Mononuclear cell (primary cell): ENCODE data around the gene PIK3CA. TPM values are rescaled to one million over a fixed set of nuclear protein-coding genes. Genes with fewer than 3 reads are reported as not detected.
"Not testable (repeated sequence)": the region's sequence is repeated elsewhere in the genome, so short reads cannot be mapped to it uniquely, and the experiment has no call there.

Source experiments
- H3K27me3 ChIP-seq: 2 replicates; pipeline ENCODE4 v1.6.0; 2011; ENCODE audit warnings: low read length, control low read depth; ENCODE audit not compliant: insufficient read depth
- H3K4me1 ChIP-seq: 2 replicates; pipeline ENCODE4 v1.5.1; 2011; ENCODE audit warnings: mild to moderate bottlenecking, low read length, control low read depth; ENCODE audit not compliant: insufficient read depth
- H3K4me3 ChIP-seq: 2 replicates; pipeline ENCODE4 v1.5.1; 2011; ENCODE audit warnings: mild to moderate bottlenecking, low read length, moderate library complexity
- H3K9me3 ChIP-seq: 2 replicates; pipeline ENCODE4 v1.5.1; 2011; ENCODE audit warnings: low read depth, mild to moderate bottlenecking, control low read depth, low read length
- total RNA-seq: library from RNA; depleted of rRNA; stranded (reverse); fragments of >200 nt; gene quantifications from one replicate; pipeline ENCODE4 v1.2.3, GENCODE V29; 2012

PIK3CA gene
- total RNA-seq, result 91.3 TPM

DNA sequence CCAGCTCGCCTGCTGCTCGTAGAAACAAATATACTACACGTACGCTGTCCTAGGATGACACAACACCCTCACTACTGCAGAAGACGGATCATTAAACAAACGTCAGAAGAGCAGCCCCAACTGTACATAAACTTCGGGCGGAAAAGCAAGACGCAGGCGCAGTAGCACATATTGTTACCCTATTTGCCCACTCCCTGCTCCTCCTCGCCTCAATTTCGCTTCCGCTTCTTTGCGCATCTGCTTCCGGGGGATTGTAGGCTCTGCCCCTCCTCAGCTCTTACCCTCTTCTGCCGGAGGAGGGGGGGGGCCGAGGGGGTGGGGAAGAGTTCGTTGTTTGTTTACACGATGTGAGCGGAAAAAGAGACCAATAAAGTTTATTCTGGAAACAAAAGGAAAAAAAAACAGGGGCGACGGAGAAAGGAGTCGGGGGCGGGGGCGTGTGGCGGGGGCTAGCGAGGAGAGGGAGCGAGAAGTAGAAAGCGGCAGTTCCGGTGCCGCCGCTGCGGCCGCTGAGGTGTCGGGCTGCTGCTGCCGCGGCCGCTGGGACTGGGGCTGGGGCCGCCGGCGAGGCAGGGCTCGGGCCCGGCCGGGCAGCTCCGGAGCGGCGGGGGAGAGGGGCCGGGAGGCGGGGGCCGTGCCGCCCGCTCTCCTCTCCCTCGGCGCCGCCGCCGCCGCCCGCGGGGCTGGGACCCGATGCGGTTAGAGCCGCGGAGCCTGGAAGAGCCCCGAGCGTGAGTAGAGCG is at the start of gene PIK3CA:
Gene PIK3CA, plus strand, starts transcription at position 485 of the 743 bp plus-strand sequence. CDS start 50,469 bp downstream, outside the sequence.
- Histone ChIP-seq H3K9me3 (no peaks in the 10 kb centered on the region), H3K4me1 (peaks cover 13% of the 10 kb centered on the region), H3K27me3 (no peaks in the 10 kb centered on the region), H3K4me3 (peak within 1 kb of the TSS; percentile 95)

DNA sequence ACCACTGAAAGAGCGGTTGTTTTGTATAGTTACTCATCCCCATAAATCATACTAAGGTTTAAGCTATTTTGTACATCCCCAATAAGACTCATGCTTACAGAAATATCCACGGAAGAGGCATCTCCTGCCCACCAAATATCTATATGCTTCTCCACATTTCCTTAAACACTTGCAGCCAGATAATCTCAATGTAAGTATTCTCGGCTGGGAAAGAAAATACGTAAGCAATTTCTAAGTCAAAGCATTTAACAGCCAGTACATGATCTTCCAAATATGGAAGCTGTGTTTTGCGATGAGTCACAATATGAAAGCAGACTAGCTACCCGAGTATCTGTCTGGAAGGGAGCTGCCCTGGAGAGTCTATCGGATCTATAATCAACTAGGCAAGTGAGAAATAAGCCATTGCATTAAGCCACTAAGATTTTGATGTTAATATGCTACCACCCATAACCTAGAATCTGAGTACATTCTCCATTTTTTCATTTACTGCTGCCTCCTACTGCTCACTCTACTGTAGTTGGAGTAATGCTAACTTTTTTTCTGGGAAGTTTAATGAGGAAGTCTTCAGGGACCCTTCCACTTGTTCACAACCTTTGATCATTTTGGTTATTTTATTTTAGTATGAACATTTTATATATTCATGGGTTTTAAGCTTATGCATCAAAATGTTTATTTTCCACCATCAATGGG is 49.6 kb upstream of the PIK3CA start:
- Histone ChIP-seq H3K4me1 (no peaks in the 10 kb centered on the region), H3K9me3 (no peaks in the 10 kb centered on the region), H3K27me3 (no peaks in the 10 kb centered on the region), H3K4me3 (no peak overlapping the region)

DNA sequence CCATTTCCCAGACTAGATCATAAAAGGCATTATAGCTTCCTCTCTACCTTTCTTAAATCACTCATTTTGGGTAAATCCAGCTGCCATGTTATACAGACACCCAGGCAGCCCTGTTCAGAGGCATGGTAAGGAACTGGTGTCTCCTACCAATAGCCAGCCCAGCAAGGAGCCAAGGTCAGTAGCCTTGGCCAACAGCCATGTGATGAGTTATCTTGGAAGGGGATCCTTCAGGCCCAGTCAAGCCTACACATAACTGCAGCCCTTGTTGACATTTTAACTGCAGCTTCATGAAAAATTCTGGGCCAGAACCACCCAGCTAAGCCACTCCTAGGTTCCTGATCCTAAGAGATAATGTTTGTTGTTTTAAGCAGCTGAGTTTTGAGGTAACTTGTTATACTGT is 47.5 kb upstream of the PIK3CA start:
- Histone ChIP-seq H3K4me3 (no peak overlapping the region), H3K9me3 (no peaks in the 10 kb centered on the region), H3K4me1 (no peaks in the 10 kb centered on the region), H3K27me3 (no peaks in the 10 kb centered on the region)

DNA sequence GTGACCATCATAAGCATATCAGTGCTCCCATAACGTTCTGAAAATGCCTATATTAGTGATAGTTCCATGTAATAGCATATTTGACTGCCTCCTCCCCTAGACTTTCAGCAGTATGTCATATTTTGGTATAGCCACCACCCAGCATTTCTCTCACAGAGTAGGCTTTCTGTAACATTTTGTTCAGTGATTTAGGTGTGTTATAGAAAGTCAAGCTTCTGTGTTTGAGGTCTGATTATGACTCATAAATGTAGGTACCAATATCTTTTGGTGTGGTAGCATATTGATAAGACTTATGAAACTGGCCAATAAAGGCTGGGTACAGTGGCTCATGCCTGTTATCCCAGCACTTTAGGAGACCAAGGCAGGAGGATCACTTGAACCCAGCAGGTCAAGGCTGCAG is 42.3 kb upstream of the PIK3CA start:
- Histone ChIP-seq H3K9me3 (no peaks in the 10 kb centered on the region), H3K4me3 (no peak overlapping the region)

GRCh38 chr3:179107617-179108016 is 40.5 kb upstream of the PIK3CA start:
- Histone ChIP-seq H3K4me1 (no peaks in the 10 kb centered on the region), H3K4me3 (no peak overlapping the region), H3K27me3 (peaks cover 3% of the 10 kb centered on the region), H3K9me3 (peaks cover 3% of the 10 kb centered on the region)

More for the DNA sequence above, 42.3 kb upstream of the PIK3CA start:
- Histone ChIP-seq H3K4me1 (no peaks in the 10 kb centered on the region), H3K27me3 (no peaks in the 10 kb centered on the region)

GRCh38 chr3:179108086-179108485 is 40.1 kb upstream of the PIK3CA start:
- Histone ChIP-seq H3K4me1 (no peaks in the 10 kb centered on the region), H3K27me3 (peaks cover 7% of the 10 kb centered on the region), H3K9me3 (peaks cover 6% of the 10 kb centered on the region), H3K4me3 (no peak overlapping the region)

DNA sequence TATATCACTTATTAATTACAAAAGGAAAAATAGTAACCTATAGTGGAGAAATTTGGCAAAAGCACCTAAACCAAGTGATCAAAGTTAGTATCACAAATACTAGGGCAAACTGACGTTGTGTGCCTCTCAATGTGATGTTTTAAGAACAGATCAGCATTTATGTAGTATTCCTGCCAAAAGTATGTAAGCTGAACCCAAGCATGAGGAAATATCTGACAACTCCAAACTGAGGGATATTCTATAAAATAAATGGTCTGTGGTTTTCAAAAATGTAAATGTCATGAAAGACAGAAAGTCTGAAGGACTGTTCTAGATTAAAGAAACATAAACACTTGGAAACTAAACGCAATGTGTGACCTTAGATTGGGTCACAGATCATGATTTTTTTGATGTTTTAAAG is 34.3 kb upstream of the PIK3CA start:
- Histone ChIP-seq H3K4me1 (no peaks in the 10 kb centered on the region), H3K27me3 (peaks cover 7% of the 10 kb centered on the region), H3K4me3 (no peak overlapping the region), H3K9me3 (peaks cover 6% of the 10 kb centered on the region)

GRCh38 chr3:179115444-179115843 is 32.7 kb upstream of the PIK3CA start:
- not testable (repeated sequence) for H3K4me3 ChIP-seq, H3K27me3 ChIP-seq, H3K4me1 ChIP-seq, H3K9me3 ChIP-seq

- Histone ChIP-seq H3K9me3 (peaks cover 6% of the 10 kb centered on the region), H3K4me1 (no peaks in the 10 kb centered on the region), H3K27me3 (peaks cover 7% of the 10 kb centered on the region), H3K4me3 (no peak overlapping the region)
Measured at GRCh38 chr3:179116816-179117215, 31.3 kb upstream of the PIK3CA start.

DNA sequence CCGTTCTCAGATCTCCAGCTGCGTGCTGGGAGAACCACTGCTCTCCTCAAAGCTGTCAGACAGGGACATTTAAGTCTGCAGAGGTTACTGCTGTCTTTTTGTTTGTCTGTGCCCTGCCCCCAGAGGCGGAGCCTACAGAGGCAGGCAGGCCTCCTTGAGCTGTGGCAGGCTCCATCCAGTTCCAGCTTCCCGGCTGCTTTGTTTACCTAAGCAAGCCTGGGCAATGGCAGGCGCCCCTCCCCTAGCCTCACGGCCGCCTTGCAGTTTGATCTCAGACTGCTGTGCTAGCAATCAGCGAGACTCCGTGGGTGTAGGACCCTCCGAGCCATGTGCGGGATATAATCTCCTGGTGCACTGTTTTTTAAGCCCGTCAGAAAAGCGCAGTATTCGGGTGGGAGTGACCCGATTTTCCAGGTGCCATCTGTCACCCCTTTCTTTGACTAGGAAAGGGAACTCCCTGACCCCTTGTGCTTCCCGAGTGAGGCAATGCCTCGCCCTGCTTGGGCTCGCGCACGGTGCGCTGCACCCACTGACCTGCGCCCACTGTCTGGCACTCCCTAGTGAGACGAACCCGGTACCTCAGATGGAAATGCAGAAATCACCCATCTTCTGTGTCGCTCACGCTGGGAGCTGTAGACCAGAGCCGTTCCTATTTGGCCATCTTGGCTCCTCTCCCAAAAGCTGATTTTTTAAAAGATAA is 15.8 kb upstream of the PIK3CA start:
- H3K4me3 ChIP-seq, H3K4me1 ChIP-seq, H3K9me3 ChIP-seq: not testable (repeated sequence)

DNA sequence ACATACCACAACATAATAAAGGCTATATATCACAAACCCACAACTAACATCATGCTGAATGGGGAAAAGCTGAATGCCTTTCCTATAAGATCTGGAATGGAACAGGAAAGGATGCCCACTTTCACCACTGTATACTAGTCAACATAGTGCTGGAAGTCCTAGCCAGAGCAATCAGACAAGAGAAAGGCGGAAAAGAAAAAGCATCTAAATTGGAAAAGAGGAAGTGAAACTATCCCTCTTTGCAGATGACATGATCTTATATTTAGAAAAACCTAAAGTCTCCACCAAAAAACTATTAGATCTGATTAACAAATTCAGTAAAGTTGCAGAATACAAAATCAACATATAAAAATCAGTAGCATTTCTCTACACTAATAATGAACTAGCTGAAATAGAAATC is 14.6 kb upstream of the PIK3CA start:
- Histone ChIP-seq H3K9me3 (no peaks in the 10 kb centered on the region), H3K4me1 (no peaks in the 10 kb centered on the region), H3K4me3 (no peak overlapping the region), H3K27me3 (peaks cover 11% of the 10 kb centered on the region)

More for the DNA sequence above, 15.8 kb upstream of the PIK3CA start:
- not testable (repeated sequence) for H3K27me3 ChIP-seq

GRCh38 chr3:179136195-179136594 is 12.0 kb upstream of the PIK3CA start:
- Histone ChIP-seq H3K4me1 (no peaks in the 10 kb centered on the region), H3K4me3 (no peak overlapping the region), H3K9me3 (no peaks in the 10 kb centered on the region), H3K27me3 (peaks cover 18% of the 10 kb centered on the region)

DNA sequence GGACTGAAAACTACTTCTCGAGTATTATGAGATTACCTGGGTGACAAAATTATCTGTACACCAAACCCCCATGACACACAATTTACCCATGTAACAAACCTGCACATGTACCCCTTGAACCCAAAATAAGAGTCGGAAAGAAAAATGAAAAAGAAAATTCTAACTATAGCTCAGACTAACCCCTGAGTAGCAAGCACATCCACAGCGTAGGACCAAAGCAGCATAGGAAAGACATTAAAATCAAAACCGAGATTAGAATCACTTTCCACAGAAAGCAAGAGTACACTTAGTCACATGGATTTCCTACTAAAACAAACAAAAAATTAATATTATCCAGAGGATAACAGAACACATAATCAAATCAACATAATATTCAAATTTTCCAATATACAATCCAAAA is 6.3 kb upstream of the PIK3CA start:
- Histone ChIP-seq H3K27me3 (peaks cover 13% of the 10 kb centered on the region), H3K4me3 (no peak overlapping the region), H3K9me3 (no peaks in the 10 kb centered on the region), H3K4me1 (no peaks in the 10 kb centered on the region)

DNA sequence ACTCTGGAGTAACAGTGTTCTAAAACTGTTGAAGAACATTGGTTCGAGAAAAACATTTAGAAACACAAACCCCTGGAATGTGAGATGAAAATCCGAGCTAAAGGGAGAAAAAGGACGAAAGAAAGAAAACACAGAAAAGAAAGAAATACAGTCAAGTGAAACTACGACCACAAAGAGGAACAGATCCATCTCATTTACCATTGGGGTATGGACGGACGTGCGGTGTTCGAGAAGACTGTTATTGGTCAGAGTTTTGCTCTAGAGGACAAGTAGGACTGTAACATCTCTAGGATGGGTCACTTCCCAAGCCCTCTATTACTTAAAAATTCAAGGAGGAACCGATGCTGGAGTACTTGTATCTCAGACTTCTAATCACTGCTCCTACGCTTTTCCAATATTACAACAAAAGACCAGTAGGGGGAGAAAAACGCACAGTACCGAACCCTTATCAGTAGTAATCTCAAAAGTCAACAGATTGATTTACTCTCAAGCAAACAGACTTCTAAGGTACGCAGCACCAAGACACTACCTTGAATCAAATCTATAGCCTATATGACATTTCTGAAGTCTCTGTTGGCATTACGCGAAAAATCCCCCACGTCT is 1.1 kb upstream of the PIK3CA start:
- peaks cover 13% of the 10 kb centered on the region for H3K4me1 ChIP-seq
- H3K9me3 ChIP-seq, result no peaks in the 10 kb centered on the region
- no peaks in the 10 kb centered on the region for H3K27me3 ChIP-seq
- peak overlapping the region; percentile 95 for H3K4me3 ChIP-seq

DNA sequence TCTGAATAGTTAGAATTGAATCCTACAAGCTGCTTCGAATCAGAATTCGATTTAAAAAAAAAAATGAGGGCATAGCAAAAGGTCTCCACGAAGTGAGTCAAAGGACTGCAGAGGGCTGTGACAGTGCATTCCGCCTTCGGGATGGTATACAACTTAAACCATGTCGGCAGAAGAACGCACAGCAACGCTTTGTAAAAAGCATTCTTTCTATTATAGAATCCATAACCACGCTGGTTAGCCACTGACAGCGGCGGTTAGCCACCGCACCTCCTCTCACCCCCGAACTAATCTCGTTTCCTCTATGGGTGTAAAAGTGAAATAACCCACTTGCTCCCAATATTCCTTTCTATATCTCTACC is 664 bp upstream of the PIK3CA start:
- Histone ChIP-seq H3K9me3 (no peaks in the 10 kb centered on the region), H3K4me3 (peak overlapping the region; percentile 95), H3K4me1 (peaks cover 13% of the 10 kb centered on the region), H3K27me3 (no peaks in the 10 kb centered on the region)
